Thymus (tissue), 11 donors: ENCODE results near the gene GNG3. TPM values are rescaled to one million over a fixed set of nuclear protein-coding genes. Genes with fewer than 3 reads are reported as not detected.
"Not testable (repeated sequence)": the region's sequence is repeated elsewhere in the genome, so short reads cannot be mapped to it uniquely, and the experiment has no call there.

Experiments used
- DNase-seq, 9 donors: peaks; one replicate each; pipeline ENCODE4 v3.0.0-alpha.2; 2013; ENCODE audit warnings: low spot score in 9 of 9, low read depth in 6 of 9, missing footprints in 1 of 9
- H3K27ac ChIP-seq, 2 donors: one replicate each; pipeline ENCODE4 v1.5.1; 2013; ENCODE audit warnings: control low read depth in 1 of 2, low read depth in 1 of 2, low read length in 1 of 2, mild to moderate bottlenecking in 1 of 2, moderate library complexity in 1 of 2
- H3K27me3 ChIP-seq, 2 donors: one replicate each; pipeline ENCODE4 v1.5.1; 2013; ENCODE audit warnings: low read length in 1 of 2; ENCODE audit not compliant: control insufficient read depth in 2 of 2, insufficient read depth in 1 of 2
- H3K36me3 ChIP-seq, 2 donors: one replicate each; pipeline ENCODE4 v1.5.1; 2013; ENCODE audit warnings: low read length in 1 of 2, mild to moderate bottlenecking in 1 of 2, moderate library complexity in 1 of 2; ENCODE audit not compliant: control insufficient read depth in 2 of 2, insufficient read depth in 2 of 2
- H3K4me1 ChIP-seq, 2 donors: one replicate each; pipeline ENCODE4 v1.5.1; 2013; ENCODE audit warnings: low read length in 2 of 2; ENCODE audit not compliant: control insufficient read depth in 2 of 2, insufficient read depth in 2 of 2
- H3K4me3 ChIP-seq, 2 donors: one replicate each; pipeline ENCODE4 v1.5.1; 2013; ENCODE audit warnings: low read length in 2 of 2, control low read depth in 1 of 2, mild to moderate bottlenecking in 1 of 2
- H3K9me3 ChIP-seq, 2 donors: one replicate each; pipeline ENCODE4 v1.5.1; 2013; ENCODE audit warnings: low read length in 1 of 2, mild to moderate bottlenecking in 1 of 2; ENCODE audit not compliant: control insufficient read depth in 2 of 2, insufficient read depth in 1 of 2
- WGBS: extraction: QIAGEN DNeasy Blood & Tissue Kit; methylation state at CpG from one replicate; pipeline ENCODE4 v1.1.7; 2013; 5-methylcytosine and 5-hydroxymethylcytosine counted together
- polyA plus RNA-seq: library from polyadenylated mRNA; stranded (reverse); fragments of 200-250 nt; gene quantifications from one replicate; pipeline ENCODE4 v1.2.3, GENCODE V29; 2013
- total RNA-seq: library from RNA; stranded (reverse); fragments of 120-200 nt; gene quantifications from one replicate; pipeline ENCODE4 v1.2.4, GENCODE V29; 2013
- donor health status: healthy.

The GNG3 gene
- total and polyA plus RNA-seq, 2 donors: 0.05 to 0.41 TPM

- Histone ChIP-seq H3K4me3 (peak within 1 kb of the TSS; percentile 56 to 99), H3K9me3 (no peaks in the 10 kb centered on the region), H3K36me3 (peaks cover 19 to 31% of the 10 kb centered on the region in 2 donors), H3K4me1 (peaks cover 7 to 24% of the 10 kb centered on the region in 2 donors), H3K27ac (peak within 1 kb of the TSS; percentile 83 to 87), H3K27me3 (no peaks in the 10 kb centered on the region)
- 11% methylated on average over 55 of the region's 55 CpGs for WGBS
- DNase-seq: peak; percentile 56 to 92 (median 82)
These were observed 28.4 kb upstream of the GNG3 start, which contains the start of gene UBXN1 for GRCh38 chr11:62678770-62679696. Gene UBXN1, minus strand, starts transcription at chr11:62679073. Its CDS starts 150 bp downstream, at chr11:62678923.

DNA sequence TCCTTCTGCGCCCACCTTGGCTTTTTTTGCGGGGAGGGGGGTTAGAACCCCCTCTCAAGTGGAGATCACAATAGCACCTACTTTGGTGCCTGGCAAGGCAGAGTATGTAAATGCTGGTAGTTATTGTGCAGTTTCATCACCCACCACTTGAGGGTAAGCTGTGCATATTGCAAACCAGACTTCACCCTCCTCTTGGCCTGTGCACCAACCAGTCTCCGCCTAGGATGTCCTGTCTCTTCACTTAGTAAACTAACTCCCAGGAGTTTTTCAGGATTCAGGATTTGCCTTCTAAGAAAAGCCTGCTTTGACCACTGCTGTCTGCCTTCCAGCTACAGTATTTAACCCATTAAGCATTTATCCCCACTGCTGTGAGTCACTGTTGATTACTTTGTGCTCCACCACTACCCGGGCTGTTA is 26.6 kb upstream of the GNG3 start:
- Histone ChIP-seq H3K4me3 (no peak overlapping the region), H3K4me1 (peaks cover 7 to 24% of the 10 kb centered on the region in 2 donors), H3K36me3 (peaks cover 17 to 19% of the 10 kb centered on the region in 2 donors), H3K9me3 (no peaks in the 10 kb centered on the region), H3K27me3 (no peaks in the 10 kb centered on the region), H3K27ac (no peak overlapping the region)
- peak in 6 of 9 donors; percentile 36 to 81 (median 54) for DNase-seq
- 79% methylated on average over 4 of the region's 4 CpGs for WGBS

GRCh38 chr11:62682518-62682917 is 25.0 kb upstream of the GNG3 start:
- Histone ChIP-seq H3K36me3 (peaks cover 2 to 4% of the 10 kb centered on the region in 2 donors), H3K4me1 (peaks cover 7 to 21% of the 10 kb centered on the region in 2 donors), H3K9me3 (no peaks in the 10 kb centered on the region), H3K27me3 (peaks cover 5 to 12% of the 10 kb centered on the region in 2 donors), H3K4me3 (no peak overlapping the region), H3K27ac (no peak overlapping the region)
- WGBS: 97% methylated on average over 7 of the region's 7 CpGs
- DNase-seq: no peak

GRCh38 chr11:62687508-62688396 is 19.7 kb upstream of the GNG3 start:
- H3K4me1 ChIP-seq: peaks cover 0 to 4% of the 10 kb centered on the region in 2 donors
- no peak overlapping the region for H3K27ac ChIP-seq
- peaks cover 31% of the 10 kb centered on the region in 2 donors for H3K36me3 ChIP-seq
- no peak for DNase-seq
- no peak overlapping the region for H3K4me3 ChIP-seq
- no peaks in the 10 kb centered on the region for H3K9me3 ChIP-seq
- 38% methylated on average over 74 of the region's 74 CpGs for WGBS
- peaks cover 18 to 34% of the 10 kb centered on the region in 2 donors for H3K27me3 ChIP-seq

DNA sequence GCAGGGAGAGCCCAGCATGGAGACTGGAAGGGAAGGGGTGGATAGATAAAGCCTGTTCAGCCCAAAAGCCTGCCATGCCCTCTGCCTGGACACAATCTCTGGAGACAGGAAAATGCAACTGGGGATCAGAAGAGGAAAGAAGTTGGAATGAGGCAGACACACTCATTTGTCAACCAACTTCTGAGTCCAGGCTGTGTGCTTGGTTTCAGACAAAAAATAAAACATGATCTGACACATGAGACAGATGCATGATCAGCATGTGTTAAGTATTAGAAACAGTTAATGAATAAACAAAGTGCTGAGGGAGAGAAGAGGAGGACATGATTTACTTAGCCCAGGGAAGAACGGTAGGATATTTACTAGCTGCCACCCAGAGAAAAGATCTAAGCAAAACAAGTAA is 19.0 kb upstream of the GNG3 start:
- Histone ChIP-seq H3K27me3 (peaks cover 18 to 34% of the 10 kb centered on the region in 2 donors), H3K36me3 (peaks cover 39% of the 10 kb centered on the region in 2 donors), H3K4me3 (no peak overlapping the region), H3K27ac (no peak overlapping the region), H3K4me1 (peaks cover 0 to 4% of the 10 kb centered on the region in 2 donors), H3K9me3 (no peaks in the 10 kb centered on the region)
- 90% methylated on average over 1 of the region's 1 CpG for WGBS
- no peak for DNase-seq

DNA sequence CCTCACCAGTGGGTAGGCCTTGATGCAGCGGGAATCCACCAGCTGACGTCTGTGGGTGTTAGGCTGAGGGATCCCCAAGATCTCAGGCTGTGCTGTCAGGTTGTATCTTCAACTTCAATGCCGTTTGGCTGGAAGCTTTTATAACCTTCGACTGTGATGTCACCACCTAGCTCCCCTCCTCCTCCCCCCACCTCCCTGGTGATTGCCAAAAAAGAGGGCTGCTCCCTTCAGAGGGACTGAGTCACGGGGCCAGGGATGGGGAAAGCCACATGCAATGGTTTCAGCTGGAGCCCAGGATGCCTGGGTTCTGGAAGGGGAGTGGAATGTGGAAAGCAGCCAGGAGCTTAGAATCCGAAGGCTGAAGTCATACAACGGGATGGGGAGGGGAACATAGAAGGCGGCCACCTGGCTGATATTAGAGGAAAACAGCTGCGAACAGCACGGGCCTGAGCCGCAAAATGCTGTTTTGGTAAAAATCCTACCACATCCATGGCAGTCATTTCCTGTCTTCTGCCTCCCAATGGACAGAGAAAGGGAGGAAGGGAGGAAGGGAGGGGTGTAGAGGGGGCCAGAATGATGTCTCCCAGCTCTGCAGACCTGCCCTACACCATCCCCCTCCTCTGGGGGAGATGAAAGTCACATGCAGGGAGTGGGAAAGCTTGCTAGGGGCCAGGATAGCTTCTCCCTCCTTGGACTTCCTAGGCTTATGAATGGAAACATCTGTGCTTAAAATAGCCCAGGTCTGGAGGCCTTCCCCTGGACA is 17.9 kb upstream of the GNG3 start, which contains the start of gene LRRN4CL:
Gene LRRN4CL (minus strand): TSS at position 110 of the 763 bp plus-strand sequence. CDS start 1,022 bp downstream, outside the sequence.
- H3K36me3 ChIP-seq: peaks cover 40 to 44% of the 10 kb centered on the region in 2 donors
- 95% methylated on average over 11 of the region's 11 CpGs for WGBS
- DNase-seq: no peak

DNA sequence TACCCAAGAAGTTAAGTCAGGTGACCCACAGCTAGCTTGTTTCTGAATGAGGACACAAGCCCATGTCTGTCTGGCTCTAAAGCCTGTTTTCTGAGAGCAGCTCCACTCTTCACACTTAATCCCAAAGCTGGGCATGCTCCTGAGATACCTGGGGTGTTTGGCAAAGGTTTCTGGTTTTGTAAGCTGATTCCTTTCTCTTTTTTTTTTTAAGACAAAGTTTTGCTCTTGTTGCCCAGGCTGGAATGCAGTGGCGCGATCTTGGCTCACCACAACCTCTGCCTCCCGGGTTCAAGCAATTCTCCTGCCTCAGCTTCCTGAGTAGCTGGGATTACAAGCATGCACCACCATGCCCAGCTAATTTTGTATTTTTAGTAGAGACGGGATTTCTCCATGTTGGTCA is 13.9 kb upstream of the GNG3 start:
- not testable (repeated sequence) for H3K27ac ChIP-seq, DNase-seq, H3K9me3 ChIP-seq, H3K4me1 ChIP-seq, H3K4me3 ChIP-seq
- peaks cover 3 to 12% of the 10 kb centered on the region in 2 donors for H3K27me3 ChIP-seq
- peaks cover 40 to 44% of the 10 kb centered on the region in 2 donors for H3K36me3 ChIP-seq
- 75% methylated on average over 4 of the region's 4 CpGs for WGBS

More for the DNA sequence above, 17.9 kb upstream of the GNG3 start, which contains the start of gene LRRN4CL:
- H3K4me1 ChIP-seq: peaks cover 0 to 4% of the 10 kb centered on the region in 2 donors
- peaks cover 18 to 34% of the 10 kb centered on the region in 2 donors for H3K27me3 ChIP-seq
- H3K27ac ChIP-seq: no peak within 1 kb of the TSS
- no peaks in the 10 kb centered on the region for H3K9me3 ChIP-seq
- no peak within 1 kb of the TSS for H3K4me3 ChIP-seq

- H3K4me3 ChIP-seq: no peak overlapping the region
- peaks cover 38 to 43% of the 10 kb centered on the region in 2 donors for H3K36me3 ChIP-seq
- H3K27ac ChIP-seq: no peak overlapping the region
- 71% methylated on average over 14 of the region's 14 CpGs for WGBS
- no peaks in the 10 kb centered on the region for H3K9me3 ChIP-seq
- peaks cover 0 to 2% of the 10 kb centered on the region in 2 donors for H3K27me3 ChIP-seq
- peak in 7 of 9 donors; percentile 41 to 85 (median 73) for DNase-seq
- no peaks in the 10 kb centered on the region for H3K4me1 ChIP-seq
These were observed 12.9 kb upstream of the GNG3 start for GRCh38 chr11:62694455-62695167.
